ENCODE results near the gene TAMALIN.

DNA sequence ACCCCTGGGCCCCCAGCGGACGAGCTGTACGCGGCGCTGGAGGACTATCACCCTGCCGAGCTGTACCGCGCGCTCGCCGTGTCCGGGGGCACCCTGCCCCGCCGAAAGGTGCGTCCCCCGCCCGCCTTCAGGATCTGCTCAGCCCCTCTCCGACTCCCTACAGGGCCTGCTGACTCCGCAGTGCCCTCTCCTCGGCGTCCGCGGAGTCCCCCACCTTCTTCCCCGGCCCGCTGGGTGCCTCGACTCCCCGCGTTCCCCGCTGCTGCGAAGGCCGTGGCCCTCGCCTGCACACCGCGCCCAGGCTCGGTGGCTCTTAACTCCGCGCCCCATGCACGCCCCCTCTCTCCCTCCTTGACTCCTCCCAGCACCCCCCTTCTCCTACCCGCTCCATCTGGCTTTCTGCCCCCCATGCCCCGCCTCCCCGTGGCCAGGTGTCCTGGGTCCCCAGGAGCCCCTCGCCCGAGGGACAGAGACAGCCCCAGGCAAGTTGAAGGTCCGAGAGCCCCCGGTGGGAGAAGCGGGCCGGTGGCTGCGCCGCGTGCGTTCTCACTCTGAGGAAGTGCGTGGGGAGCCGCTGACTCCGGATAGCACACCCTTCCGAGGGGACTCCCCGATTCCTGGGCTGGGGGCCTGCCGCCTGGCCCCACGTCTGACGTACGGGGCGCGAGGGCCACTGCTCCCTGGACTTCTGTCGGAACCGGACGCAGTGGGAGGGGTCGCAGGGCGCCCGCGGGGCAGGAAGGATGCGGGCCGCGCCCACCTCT lies 594 bp downstream of the TAMALIN start:
- TF ChIP-seq GATA3 (IDR thresholded peaks at IDR 0.05; ENCODE audit: low read depth, low read length) (no peak), GATA2 (IDR thresholded peaks at IDR 0.05; ENCODE audit: low read depth, low read length) (no peak)

Data from SH-SY5Y (cell line).